ENCODE data around the gene NADK2. TPM values are rescaled to one million over a fixed set of nuclear protein-coding genes. Genes with fewer than 3 reads are reported as not detected.

NADK2 gene
- total and polyA plus RNA-seq, 2 donors from 2014 or later: 15.4 to 27.9 TPM

GRCh38 chr5:36232533-36232932, 9.2 kb downstream of the NADK2 start:
- no peaks in the 10 kb centered on the region for H3K9me3 ChIP-seq (ENCODE audit: control insufficient read depth in 2 of 3, insufficient read depth in 1 of 3, low read length in 3 of 3)
- no peaks in the 10 kb centered on the region for H3K4me1 ChIP-seq (ENCODE audit: control insufficient read depth in 2 of 3, insufficient read depth in 2 of 3, low read depth in 1 of 3, low read length in 3 of 3)
- H3K27ac ChIP-seq (ENCODE audit: low read depth in 2 of 2, low read length in 2 of 2): no peak overlapping the region
- intact Hi-C loops (cut with DNase I): no loop called here
- H3K4me3 ChIP-seq (ENCODE audit: low read length in 3 of 3): no peak overlapping the region
- no peak overlapping the region for H3K9ac ChIP-seq (ENCODE audit: low read length in 3 of 3)
- TF ChIP-seq, protein P1, sequence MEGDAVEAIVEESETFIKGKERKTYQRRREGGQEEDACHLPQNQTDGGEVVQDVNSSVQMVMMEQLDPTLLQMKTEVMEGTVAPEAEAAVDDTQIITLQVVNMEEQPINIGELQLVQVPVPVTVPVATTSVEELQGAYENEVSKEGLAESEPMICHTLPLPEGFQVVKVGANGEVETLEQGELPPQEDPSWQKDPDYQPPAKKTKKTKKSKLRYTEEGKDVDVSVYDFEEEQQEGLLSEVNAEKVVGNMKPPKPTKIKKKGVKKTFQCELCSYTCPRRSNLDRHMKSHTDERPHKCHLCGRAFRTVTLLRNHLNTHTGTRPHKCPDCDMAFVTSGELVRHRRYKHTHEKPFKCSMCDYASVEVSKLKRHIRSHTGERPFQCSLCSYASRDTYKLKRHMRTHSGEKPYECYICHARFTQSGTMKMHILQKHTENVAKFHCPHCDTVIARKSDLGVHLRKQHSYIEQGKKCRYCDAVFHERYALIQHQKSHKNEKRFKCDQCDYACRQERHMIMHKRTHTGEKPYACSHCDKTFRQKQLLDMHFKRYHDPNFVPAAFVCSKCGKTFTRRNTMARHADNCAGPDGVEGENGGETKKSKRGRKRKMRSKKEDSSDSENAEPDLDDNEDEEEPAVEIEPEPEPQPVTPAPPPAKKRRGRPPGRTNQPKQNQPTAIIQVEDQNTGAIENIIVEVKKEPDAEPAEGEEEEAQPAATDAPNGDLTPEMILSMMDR (IDR thresholded peaks at IDR 0.05; ENCODE audit: borderline replicate concordance, extremely low read depth, insufficient read depth): no peak
- H3K27me3 ChIP-seq (ENCODE audit: control insufficient read depth, insufficient read depth, low read length): no peaks in the 10 kb centered on the region
- FAIRE-seq (no peak), DNase-seq (no peak)
- no peaks in the 10 kb centered on the region for H3K36me3 ChIP-seq (ENCODE audit: control insufficient read depth in 2 of 3, insufficient read depth in 3 of 3, low read length in 3 of 3)

GRCh38 chr5:36230151-36230790, 11.5 kb downstream of the NADK2 start:
- FAIRE-seq (no peak), DNase-seq (no peak)
- Histone ChIP-seq H3K27me3 (ENCODE audit: control insufficient read depth, insufficient read depth, low read length) (no peaks in the 10 kb centered on the region), H3K9ac (ENCODE audit: low read length in 3 of 3) (no peak overlapping the region), H3K27ac (ENCODE audit: low read depth in 2 of 2, low read length in 2 of 2) (no peak overlapping the region), H3K4me3 (ENCODE audit: low read length in 3 of 3) (no peak overlapping the region), H3K4me1 (ENCODE audit: control insufficient read depth in 2 of 3, insufficient read depth in 2 of 3, low read depth in 1 of 3, low read length in 3 of 3) (no peaks in the 10 kb centered on the region), H3K36me3 (ENCODE audit: control insufficient read depth in 2 of 3, insufficient read depth in 3 of 3, low read length in 3 of 3) (peaks cover 0 to 2% (median 0%) of the 10 kb centered on the region in 3 donors), H3K9me3 (ENCODE audit: control insufficient read depth in 2 of 3, insufficient read depth in 1 of 3, low read length in 3 of 3) (no peaks in the 10 kb centered on the region)
- intact Hi-C loops (cut with DNase I): no loop called here
- TF ChIP-seq, protein P1 (IDR thresholded peaks at IDR 0.05; ENCODE audit: borderline replicate concordance, extremely low read depth, insufficient read depth): no peak

- Histone ChIP-seq H3K4me3 (ENCODE audit: low read length in 3 of 3) (no peak overlapping the region), H3K9ac (ENCODE audit: low read length in 3 of 3) (no peak overlapping the region), H3K9me3 (ENCODE audit: control insufficient read depth in 2 of 3, insufficient read depth in 1 of 3, low read length in 3 of 3) (no peaks in the 10 kb centered on the region), H3K36me3 (ENCODE audit: control insufficient read depth in 2 of 3, insufficient read depth in 3 of 3, low read length in 3 of 3) (peaks cover 0 to 10% (median 4%) of the 10 kb centered on the region in 3 donors), H3K4me1 (ENCODE audit: control insufficient read depth in 2 of 3, insufficient read depth in 2 of 3, low read depth in 1 of 3, low read length in 3 of 3) (no peaks in the 10 kb centered on the region), H3K27ac (ENCODE audit: low read depth in 2 of 2, low read length in 2 of 2) (no peak overlapping the region), H3K27me3 (ENCODE audit: control insufficient read depth, insufficient read depth, low read length) (no peaks in the 10 kb centered on the region)
- TF ChIP-seq, protein P1 (IDR thresholded peaks at IDR 0.05; ENCODE audit: borderline replicate concordance, extremely low read depth, insufficient read depth): no peak
- intact Hi-C loops (cut with DNase I): no loop called here
- FAIRE-seq: no peak
- no peak for DNase-seq
Measured at GRCh38 chr5:36228505-36228904, 13.2 kb downstream of the NADK2 start.

DNA sequence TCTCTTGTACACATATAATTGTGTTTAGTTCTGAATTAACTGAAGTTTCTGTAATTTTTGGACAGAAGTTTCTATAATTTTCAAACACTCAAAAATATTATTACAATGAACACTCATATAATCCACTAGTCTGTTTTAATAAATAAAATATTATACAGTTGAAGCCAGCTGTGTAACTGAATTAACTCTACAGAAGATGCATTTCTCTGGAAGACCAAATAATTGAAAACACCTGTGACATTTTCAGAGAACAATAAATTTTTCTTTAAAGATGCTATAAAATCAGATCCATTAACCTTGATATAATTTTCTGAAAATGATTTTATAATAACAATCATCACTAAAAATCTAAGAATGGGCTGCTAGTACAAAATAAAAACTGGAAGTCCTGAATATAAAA, 14.7 kb downstream of the NADK2 start:
- peaks cover 0 to 17% (median 4%) of the 10 kb centered on the region in 3 donors for H3K36me3 ChIP-seq (ENCODE audit: control insufficient read depth in 2 of 3, insufficient read depth in 3 of 3, low read length in 3 of 3)
- no peak overlapping the region for H3K4me3 ChIP-seq (ENCODE audit: low read length in 3 of 3)
- H3K4me1 ChIP-seq (ENCODE audit: control insufficient read depth in 2 of 3, insufficient read depth in 2 of 3, low read depth in 1 of 3, low read length in 3 of 3): no peaks in the 10 kb centered on the region
- no peaks in the 10 kb centered on the region for H3K27me3 ChIP-seq (ENCODE audit: control insufficient read depth, insufficient read depth, low read length)
- TF ChIP-seq, protein P1 (IDR thresholded peaks at IDR 0.05; ENCODE audit: borderline replicate concordance, extremely low read depth, insufficient read depth): no peak
- FAIRE-seq: no peak
- no peak overlapping the region for H3K9ac ChIP-seq (ENCODE audit: low read length in 3 of 3)
- H3K27ac ChIP-seq (ENCODE audit: low read depth in 2 of 2, low read length in 2 of 2): no peak overlapping the region
- no peaks in the 10 kb centered on the region for H3K9me3 ChIP-seq (ENCODE audit: control insufficient read depth in 2 of 3, insufficient read depth in 1 of 3, low read length in 3 of 3)
- intact Hi-C loops (cut with DNase I): no loop called here
- no peak for DNase-seq
